HL-60 (cell line): ENCODE measurements around the gene HYAL2.

Experiments
- GABPA ChIP-seq: IDR thresholded peaks from 2 replicates; pipeline ENCODE4 v1.6.1; 2012; ENCODE audit warnings: low read depth
- POLR2AphosphoS5 ChIP-seq: IDR thresholded peaks from 2 replicates; pipeline ENCODE4 v1.6.1; 2012; ENCODE audit warnings: low read depth
- SPI1 ChIP-seq: IDR thresholded peaks from 2 replicates; pipeline ENCODE4 v1.6.1; 2012; ENCODE audit warnings: low read depth, mild to moderate bottlenecking, borderline replicate concordance
- TF ChIP-seq, protein P1 (sequence below): IDR thresholded peaks from one replicate; pipeline ENCODE4 v1.5.1; 2011; ENCODE audit warnings: low read length, control low read depth, inconsistent platforms; ENCODE audit not compliant: insufficient read depth
- TF ChIP-seq, protein P2 (sequence below): IDR thresholded peaks from 2 replicates; pipeline ENCODE4 v1.6.1; 2012; ENCODE audit warnings: low read depth; ENCODE audit not compliant: insufficient replicate concordance

DNA sequence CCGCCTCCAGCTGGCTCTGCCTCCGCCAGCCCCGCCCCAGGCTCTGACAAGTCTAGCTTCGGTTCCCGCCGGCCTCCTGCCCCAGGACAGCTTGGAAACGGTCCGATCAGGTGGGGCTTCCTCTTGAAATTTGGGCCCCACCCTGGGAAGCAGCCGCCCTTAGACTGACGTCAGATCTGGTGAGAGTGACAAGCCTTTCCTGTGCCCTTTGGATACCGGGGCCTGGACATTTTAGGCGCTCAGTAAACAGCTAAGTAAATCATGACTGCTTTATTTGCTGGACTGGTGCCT is 23.0 kb downstream of the HYAL2 start:
- TF ChIP-seq, protein P1, sequence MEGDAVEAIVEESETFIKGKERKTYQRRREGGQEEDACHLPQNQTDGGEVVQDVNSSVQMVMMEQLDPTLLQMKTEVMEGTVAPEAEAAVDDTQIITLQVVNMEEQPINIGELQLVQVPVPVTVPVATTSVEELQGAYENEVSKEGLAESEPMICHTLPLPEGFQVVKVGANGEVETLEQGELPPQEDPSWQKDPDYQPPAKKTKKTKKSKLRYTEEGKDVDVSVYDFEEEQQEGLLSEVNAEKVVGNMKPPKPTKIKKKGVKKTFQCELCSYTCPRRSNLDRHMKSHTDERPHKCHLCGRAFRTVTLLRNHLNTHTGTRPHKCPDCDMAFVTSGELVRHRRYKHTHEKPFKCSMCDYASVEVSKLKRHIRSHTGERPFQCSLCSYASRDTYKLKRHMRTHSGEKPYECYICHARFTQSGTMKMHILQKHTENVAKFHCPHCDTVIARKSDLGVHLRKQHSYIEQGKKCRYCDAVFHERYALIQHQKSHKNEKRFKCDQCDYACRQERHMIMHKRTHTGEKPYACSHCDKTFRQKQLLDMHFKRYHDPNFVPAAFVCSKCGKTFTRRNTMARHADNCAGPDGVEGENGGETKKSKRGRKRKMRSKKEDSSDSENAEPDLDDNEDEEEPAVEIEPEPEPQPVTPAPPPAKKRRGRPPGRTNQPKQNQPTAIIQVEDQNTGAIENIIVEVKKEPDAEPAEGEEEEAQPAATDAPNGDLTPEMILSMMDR, result no peak
- TF ChIP-seq, protein P2, sequence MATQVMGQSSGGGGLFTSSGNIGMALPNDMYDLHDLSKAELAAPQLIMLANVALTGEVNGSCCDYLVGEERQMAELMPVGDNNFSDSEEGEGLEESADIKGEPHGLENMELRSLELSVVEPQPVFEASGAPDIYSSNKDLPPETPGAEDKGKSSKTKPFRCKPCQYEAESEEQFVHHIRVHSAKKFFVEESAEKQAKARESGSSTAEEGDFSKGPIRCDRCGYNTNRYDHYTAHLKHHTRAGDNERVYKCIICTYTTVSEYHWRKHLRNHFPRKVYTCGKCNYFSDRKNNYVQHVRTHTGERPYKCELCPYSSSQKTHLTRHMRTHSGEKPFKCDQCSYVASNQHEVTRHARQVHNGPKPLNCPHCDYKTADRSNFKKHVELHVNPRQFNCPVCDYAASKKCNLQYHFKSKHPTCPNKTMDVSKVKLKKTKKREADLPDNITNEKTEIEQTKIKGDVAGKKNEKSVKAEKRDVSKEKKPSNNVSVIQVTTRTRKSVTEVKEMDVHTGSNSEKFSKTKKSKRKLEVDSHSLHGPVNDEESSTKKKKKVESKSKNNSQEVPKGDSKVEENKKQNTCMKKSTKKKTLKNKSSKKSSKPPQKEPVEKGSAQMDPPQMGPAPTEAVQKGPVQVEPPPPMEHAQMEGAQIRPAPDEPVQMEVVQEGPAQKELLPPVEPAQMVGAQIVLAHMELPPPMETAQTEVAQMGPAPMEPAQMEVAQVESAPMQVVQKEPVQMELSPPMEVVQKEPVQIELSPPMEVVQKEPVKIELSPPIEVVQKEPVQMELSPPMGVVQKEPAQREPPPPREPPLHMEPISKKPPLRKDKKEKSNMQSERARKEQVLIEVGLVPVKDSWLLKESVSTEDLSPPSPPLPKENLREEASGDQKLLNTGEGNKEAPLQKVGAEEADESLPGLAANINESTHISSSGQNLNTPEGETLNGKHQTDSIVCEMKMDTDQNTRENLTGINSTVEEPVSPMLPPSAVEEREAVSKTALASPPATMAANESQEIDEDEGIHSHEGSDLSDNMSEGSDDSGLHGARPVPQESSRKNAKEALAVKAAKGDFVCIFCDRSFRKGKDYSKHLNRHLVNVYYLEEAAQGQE, result no peak
- TF ChIP-seq SPI1 (no peak), POLR2AphosphoS5 (no peak), GABPA (no peak)
